CD4-positive, alpha-beta T cell treated with Interferon gamma for 1 hour (primary cell): ENCODE measurements around the gene ZCCHC7.
A peak's percentile ranks its signal among the peaks of the same experiment; 100 is the strongest.

Experiments used
- DNase-seq: peaks from one replicate; pipeline ENCODE4 v3.0.0-alpha.2; 2020

ZCCHC7 gene

GRCh38 chr9:37212435-37212834 is 92.1 kb downstream of the ZCCHC7 start:
- DNase-seq, result no peak

GRCh38 chr9:37215381-37215780 is 95.0 kb downstream of the ZCCHC7 start:
- no peak for DNase-seq

GRCh38 chr9:37215830-37216229 is 95.5 kb downstream of the ZCCHC7 start:
- no peak for DNase-seq

GRCh38 chr9:37217161-37217560 is 96.8 kb downstream of the ZCCHC7 start:
- DNase-seq, result no peak

- no peak for DNase-seq
Measured at GRCh38 chr9:37218800-37219425, 98.5 kb downstream of the ZCCHC7 start.

- no peak for DNase-seq
Measured at GRCh38 chr9:37220971-37221370, 100.6 kb downstream of the ZCCHC7 start.

GRCh38 chr9:37221489-37222106 is 101.2 kb downstream of the ZCCHC7 start:
- no peak for DNase-seq

- DNase-seq, result no peak
Measured at GRCh38 chr9:37229455-37229854, 109.1 kb downstream of the ZCCHC7 start.

- DNase-seq, result no peak
Measured at GRCh38 chr9:37229882-37230482, 109.6 kb downstream of the ZCCHC7 start.

GRCh38 chr9:37236822-37237221 is 116.4 kb downstream of the ZCCHC7 start:
- DNase-seq, result no peak

GRCh38 chr9:37238122-37238521 is 117.7 kb downstream of the ZCCHC7 start:
- DNase-seq, result no peak

GRCh38 chr9:37239224-37239859 is 119.0 kb downstream of the ZCCHC7 start:
- DNase-seq, result no peak

- no peak for DNase-seq
Measured at GRCh38 chr9:37239921-37240320, 119.5 kb downstream of the ZCCHC7 start.

- DNase-seq, result no peak
Measured at GRCh38 chr9:37241340-37241739, 121.0 kb downstream of the ZCCHC7 start.

- no peak for DNase-seq
Measured at GRCh38 chr9:37242089-37242488, 121.7 kb downstream of the ZCCHC7 start.

GRCh38 chr9:37243588-37244345 is 123.4 kb downstream of the ZCCHC7 start:
- no peak for DNase-seq

- DNase-seq, result no peak
Measured at GRCh38 chr9:37246826-37247225, 126.5 kb downstream of the ZCCHC7 start.

- no peak for DNase-seq
Measured at GRCh38 chr9:37248651-37249163, 128.3 kb downstream of the ZCCHC7 start.

- DNase-seq, result peak; percentile 30
Measured at GRCh38 chr9:37251452-37251851, 131.1 kb downstream of the ZCCHC7 start.

- no peak for DNase-seq
Measured at GRCh38 chr9:37253377-37253937, 133.1 kb downstream of the ZCCHC7 start.

- no peak for DNase-seq
Measured at GRCh38 chr9:37255187-37255586, 134.8 kb downstream of the ZCCHC7 start.
